ENCODE data around the gene LRIT3.

The LRIT3 gene

DNA sequence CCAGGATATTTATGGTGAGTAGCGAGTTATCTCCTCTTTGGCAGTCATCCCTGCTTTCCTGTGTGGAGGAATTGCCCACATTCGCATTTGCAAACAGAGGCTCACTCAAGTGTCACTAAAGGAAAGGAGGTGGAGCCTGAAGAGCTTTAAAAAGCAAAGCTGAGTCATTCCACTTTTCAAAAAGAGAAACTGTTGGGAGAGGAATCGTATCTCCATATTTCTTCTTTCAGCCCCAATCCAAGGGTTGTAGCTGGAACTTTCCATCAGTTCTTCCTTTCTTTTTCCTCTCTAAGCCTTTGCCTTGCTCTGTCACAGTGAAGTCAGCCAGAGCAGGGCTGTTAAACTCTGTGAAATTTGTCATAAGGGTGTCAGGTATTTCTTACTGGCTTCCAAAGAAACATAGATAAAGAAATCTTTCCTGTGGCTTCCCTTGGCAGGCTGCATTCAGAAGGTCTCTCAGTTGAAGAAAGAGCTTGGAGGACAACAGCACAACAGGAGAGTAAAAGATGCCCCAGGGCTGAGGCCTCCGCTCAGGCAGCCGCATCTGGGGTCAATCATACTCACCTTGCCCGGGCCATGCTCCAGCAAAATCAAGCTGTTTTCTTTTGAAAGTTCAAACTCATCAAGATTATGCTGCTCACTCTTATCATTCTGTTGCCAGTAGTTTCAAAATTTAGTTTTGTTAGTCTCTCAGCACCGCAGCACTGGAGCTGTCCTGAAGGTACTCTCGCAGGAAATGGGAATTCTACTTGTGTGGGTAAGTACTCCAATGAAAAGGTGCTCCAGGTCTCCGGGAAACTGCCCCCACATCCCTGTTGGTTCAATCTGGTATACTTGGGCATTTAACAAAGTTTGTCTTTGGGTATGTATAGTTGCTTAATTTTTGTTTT is 65.0 kb downstream of the LRIT3 start, which contains the start of gene EGF:
Gene EGF, plus strand, starts transcription at position 178 of the 890 bp plus-strand sequence. Its CDS starts 453 bp downstream, at position 631.
- DNase-seq (ENCODE audit: low read depth): no peak

DNA sequence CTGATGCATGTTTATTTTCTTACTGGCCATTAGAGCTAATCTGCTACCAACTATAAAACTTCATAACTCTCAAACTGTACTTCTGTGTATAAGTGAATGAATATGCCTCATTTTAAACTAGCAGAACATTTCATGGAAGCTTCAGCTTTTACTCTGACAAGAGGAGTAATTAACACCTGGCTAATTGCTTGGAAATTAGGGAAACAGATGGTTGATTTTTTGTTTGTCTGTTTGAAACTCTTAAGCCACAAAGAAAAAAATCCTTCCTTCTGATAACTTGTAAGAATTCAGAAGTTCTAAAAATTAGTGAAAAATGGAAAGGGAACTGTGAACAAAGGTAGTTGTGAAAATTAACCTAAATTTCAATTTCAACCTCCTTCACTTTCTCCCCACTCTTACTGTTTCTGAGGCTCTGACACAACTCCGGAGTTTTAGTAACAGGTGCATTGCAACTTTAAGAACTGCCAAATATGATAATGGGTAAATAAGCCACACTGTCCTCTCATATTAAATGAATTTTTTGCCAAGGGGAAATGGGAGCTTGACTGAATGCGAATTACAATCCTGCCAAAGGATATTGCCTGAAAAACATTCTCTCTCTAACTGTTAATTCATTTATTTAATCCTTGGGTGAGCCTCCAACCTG is 65.8 kb downstream of the LRIT3 start:
- no peak for DNase-seq (ENCODE audit: low read depth)

DNA sequence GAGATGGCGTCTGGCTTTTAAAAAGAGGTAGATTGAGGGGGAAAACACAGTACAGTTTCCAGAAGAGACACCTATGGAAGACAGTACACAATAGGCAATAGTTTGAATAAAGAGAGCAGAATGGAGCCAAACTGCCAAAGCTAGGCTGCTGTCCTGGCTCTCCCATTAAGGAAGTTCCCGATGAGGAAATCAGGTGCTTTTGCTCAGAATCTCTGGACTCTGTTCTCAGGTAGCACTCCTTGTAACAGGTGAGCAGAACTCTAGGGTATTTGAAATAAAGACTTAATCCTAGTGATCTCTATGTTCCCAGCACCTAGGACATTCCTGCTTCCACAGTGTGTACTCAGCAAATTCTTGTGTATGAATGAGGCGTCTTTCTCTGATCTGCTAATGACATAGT is 66.4 kb downstream of the LRIT3 start:
- DNase-seq (ENCODE audit: low read depth): no peak

DNA sequence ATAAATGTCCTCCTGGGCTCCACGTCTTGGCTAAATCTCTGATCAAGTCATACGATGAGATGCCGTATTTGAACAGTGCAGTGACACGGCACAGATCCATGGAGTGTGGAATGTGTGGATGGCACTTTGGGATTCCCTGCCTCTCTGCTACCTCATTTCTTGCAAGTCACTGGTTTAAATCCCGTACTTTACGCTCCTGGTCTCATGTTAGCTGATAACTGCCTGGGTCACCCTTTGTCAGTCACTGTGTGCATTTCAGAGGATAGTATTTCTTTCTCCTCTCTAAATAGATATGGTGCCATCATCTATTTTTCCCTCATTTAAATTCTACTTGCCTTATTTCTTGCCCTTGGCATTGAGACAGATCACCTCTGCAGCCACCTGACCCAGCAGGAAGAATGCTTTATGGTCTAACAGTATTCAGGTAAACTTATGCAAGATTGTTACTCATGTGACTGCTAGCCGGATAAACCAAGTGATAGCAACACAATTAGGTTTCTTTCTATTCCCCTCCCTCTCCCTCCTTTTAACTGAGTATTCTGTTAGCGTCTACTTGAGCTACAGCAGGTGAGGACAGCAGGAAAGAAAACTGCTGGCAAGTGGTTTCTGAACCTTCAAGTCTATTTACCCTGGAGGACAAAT is 67.6 kb downstream of the LRIT3 start:
- DNase-seq (ENCODE audit: low read depth): no peak

DNA sequence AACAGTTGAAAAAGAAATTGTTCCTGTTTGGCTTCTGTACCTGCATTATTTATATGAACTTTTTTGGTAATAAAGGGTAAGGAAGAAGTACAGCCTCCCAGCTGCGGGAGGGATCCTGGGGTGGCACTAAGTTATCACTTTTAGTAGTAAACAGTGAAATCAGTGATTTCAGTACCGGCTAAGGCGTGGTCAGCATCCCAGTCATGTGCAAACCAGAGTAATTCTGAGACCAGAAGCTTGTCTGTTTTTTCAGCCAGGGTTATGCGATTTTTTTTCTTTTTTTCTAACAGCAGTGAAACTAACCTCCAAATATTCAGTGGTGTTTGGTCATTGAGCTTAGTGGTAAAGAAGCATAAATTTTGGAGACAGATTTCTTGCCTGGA is 68.1 kb downstream of the LRIT3 start:
- no peak for DNase-seq (ENCODE audit: low read depth)

DNA sequence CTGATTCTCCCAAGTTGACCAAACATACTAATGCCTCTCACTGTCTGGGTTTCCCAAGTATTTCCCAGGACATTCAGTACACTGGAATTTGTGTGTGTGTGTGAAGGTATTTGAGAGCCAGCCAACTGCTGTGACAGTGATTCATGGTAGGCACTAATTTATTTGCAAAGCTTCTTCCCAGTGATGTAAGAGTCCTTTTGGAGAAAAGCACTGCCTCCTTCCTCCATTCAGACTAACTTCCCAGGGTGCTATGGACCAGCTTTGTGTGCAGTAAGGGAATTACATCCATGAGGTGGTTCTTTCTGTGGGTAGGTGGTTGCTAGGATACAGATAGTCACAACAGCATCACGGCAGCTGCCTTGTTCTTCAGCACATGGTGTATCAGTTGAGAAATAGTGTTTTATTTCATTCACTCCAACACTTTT is 73.5 kb downstream of the LRIT3 start:
- DNase-seq (ENCODE audit: low read depth): no peak

All from stimulated activated CD4-positive, alpha-beta T cell treated with anti-CD3 and anti-CD28 coated beads, Interleukin-2, amount 100 ng/mL, for 4 hours (primary cell).